HepG2 (cell line): Measurements from ENCODE around the gene ARL11. TPM values are rescaled to one million over a fixed set of nuclear protein-coding genes. Genes with fewer than 3 reads are reported as not detected.

Experiments
- ATF6 ChIP-seq: sonication (generic); formaldehyde crosslinking; conservative IDR thresholded peaks from 2 replicates; pipeline ENCODE4 v1.4.0; 2020; ENCODE audit warnings: missing genetic modification reagents
- BCL6 ChIP-seq: IDR thresholded peaks from 2 replicates; pipeline ENCODE4 v1.6.1; 2016; ENCODE audit warnings: missing genetic modification reagents, missing compliant biosample characterization
- FOXO1 ChIP-seq: sonication (generic); formaldehyde crosslinking; IDR thresholded peaks from 2 replicates; pipeline ENCODE4 v1.4.0; 2020; ENCODE audit warnings: missing genetic modification reagents
- GZF1 ChIP-seq: sonication (generic); formaldehyde crosslinking; IDR thresholded peaks from 2 replicates; pipeline ENCODE4 v1.5.1; 2020; ENCODE audit warnings: mild to moderate bottlenecking, missing genetic modification reagents
- JUNB ChIP-seq: sonication (generic); formaldehyde crosslinking; IDR thresholded peaks from 2 replicates; pipeline ENCODE4 v1.8.0; 2022; ENCODE audit warnings: missing genetic modification reagents, mild to moderate bottlenecking, borderline replicate concordance
- NFE2L2 ChIP-seq: fragments of 150-350 bp; IDR thresholded peaks from 2 replicates; pipeline ENCODE4 v1.6.1; 2014; ENCODE audit warnings: low read length
- PPARG ChIP-seq: conservative IDR thresholded peaks from 2 replicates; pipeline ENCODE4 v1.6.1; 2016; ENCODE audit warnings: missing biosample characterization, missing genetic modification reagents
- TCF7L2 ChIP-seq: IDR thresholded peaks from 2 replicates; pipeline ENCODE4 v1.6.1; 2011; ENCODE audit warnings: mild to moderate bottlenecking, low read depth, low read length, moderate library complexity
- ZBTB14 ChIP-seq: sonication (generic); formaldehyde crosslinking; IDR thresholded peaks from 2 replicates; pipeline ENCODE4 v1.4.0; 2020; ENCODE audit warnings: missing genetic modification reagents
- ZMAT3 ChIP-seq: sonication (generic); formaldehyde crosslinking; conservative IDR thresholded peaks from 2 replicates; pipeline ENCODE4 v1.7.0; 2021; ENCODE audit warnings: missing genetic modification reagents
- ZMYM3 ChIP-seq: sonication (generic); formaldehyde crosslinking; IDR thresholded peaks from 2 replicates; pipeline ENCODE4 v1.5.1; 2020; ENCODE audit warnings: mild to moderate bottlenecking, missing genetic modification reagents
- ZNF207 ChIP-seq: fragments of 450-650 bp; IDR thresholded peaks from 2 replicates; pipeline ENCODE4 v1.6.1; 2016; ENCODE audit warnings: antibody characterized with exemption, borderline replicate concordance
- ZNF317 ChIP-seq: sonication (generic); formaldehyde crosslinking; IDR thresholded peaks from 2 replicates; pipeline ENCODE4 v1.5.0; 2020; ENCODE audit warnings: mild to moderate bottlenecking, missing genetic modification reagents
- ZNF614 ChIP-seq: IDR thresholded peaks from 2 replicates; pipeline ENCODE4 v1.6.1; 2018; ENCODE audit warnings: missing biosample characterization, missing genetic modification reagents, inconsistent platforms, borderline replicate concordance
- polyA plus RNA-seq, 8 experiments: library from polyadenylated mRNA; depleted of rRNA in 3 of 8; stranded (reverse) in 7 of 8; unstranded in 1 of 8; fragments of >200 nt; fragmentation: Illumina TruSeq in 4 of 8; extraction: Trizol in 4 of 8; gene quantifications; 2 replicates each; pipeline versions ENCODE4 v1.2.1 to v1.2.3, GENCODE V29; 2011 to 2016; ENCODE audit warnings: low read depth in 4 of 8, missing spikeins in 1 of 8, mixed read lengths in 1 of 8; ENCODE audit not compliant: insufficient read depth in 1 of 8
- total RNA-seq, 5 experiments: library from RNA; depleted of rRNA; stranded (reverse); fragments of >200 nt; fragmentation: Illumina TruSeq; extraction: Trizol; gene quantifications; 2 replicates each; pipeline ENCODE4 v1.2.3, GENCODE V29; 2016; ENCODE audit warnings: low read depth in 1 of 5
- TF ChIP-seq, protein P1 (sequence below), 2 experiments: sonication (generic) in 1 of 2; formaldehyde crosslinking in 1 of 2; IDR thresholded peaks; 2 replicates each; pipeline versions ENCODE4 v1.6.1 to v1.9.0; 2014 to 2022; ENCODE audit warnings: antibody characterized with exemption in 1 of 2, borderline replicate concordance in 1 of 2, inconsistent platforms in 1 of 2, low read depth in 1 of 2, missing genetic modification reagents in 1 of 2
- TF ChIP-seq, protein P2 (sequence below): sonication (generic); formaldehyde crosslinking; IDR thresholded peaks from 2 replicates; pipeline ENCODE4 v1.5.0; 2020; ENCODE audit warnings: missing genetic modification reagents, mild to moderate bottlenecking, borderline replicate concordance

ARL11 gene
- total and polyA plus RNA-seq, 2 of the 13 experiments (the other 11 are each of a cell fraction or from before 2014, with no cell fraction given), result 0.04 to 0.22 TPM

GRCh38 chr13:49587311-49587847 lies 40.9 kb upstream of the ARL11 start (continued):
- TF ChIP-seq, protein P1, sequence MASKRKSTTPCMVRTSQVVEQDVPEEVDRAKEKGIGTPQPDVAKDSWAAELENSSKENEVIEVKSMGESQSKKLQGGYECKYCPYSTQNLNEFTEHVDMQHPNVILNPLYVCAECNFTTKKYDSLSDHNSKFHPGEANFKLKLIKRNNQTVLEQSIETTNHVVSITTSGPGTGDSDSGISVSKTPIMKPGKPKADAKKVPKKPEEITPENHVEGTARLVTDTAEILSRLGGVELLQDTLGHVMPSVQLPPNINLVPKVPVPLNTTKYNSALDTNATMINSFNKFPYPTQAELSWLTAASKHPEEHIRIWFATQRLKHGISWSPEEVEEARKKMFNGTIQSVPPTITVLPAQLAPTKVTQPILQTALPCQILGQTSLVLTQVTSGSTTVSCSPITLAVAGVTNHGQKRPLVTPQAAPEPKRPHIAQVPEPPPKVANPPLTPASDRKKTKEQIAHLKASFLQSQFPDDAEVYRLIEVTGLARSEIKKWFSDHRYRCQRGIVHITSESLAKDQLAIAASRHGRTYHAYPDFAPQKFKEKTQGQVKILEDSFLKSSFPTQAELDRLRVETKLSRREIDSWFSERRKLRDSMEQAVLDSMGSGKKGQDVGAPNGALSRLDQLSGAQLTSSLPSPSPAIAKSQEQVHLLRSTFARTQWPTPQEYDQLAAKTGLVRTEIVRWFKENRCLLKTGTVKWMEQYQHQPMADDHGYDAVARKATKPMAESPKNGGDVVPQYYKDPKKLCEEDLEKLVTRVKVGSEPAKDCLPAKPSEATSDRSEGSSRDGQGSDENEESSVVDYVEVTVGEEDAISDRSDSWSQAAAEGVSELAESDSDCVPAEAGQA (IDR thresholded peaks at IDR 0.05; ENCODE audit: low read depth), result no peak
- TF ChIP-seq, protein P1 (CRISPR knock-in tag; IDR thresholded peaks at IDR 0.05; ENCODE audit: borderline replicate concordance), result no peak
- TF ChIP-seq NFE2L2, result no peak
- TF ChIP-seq, protein P2, sequence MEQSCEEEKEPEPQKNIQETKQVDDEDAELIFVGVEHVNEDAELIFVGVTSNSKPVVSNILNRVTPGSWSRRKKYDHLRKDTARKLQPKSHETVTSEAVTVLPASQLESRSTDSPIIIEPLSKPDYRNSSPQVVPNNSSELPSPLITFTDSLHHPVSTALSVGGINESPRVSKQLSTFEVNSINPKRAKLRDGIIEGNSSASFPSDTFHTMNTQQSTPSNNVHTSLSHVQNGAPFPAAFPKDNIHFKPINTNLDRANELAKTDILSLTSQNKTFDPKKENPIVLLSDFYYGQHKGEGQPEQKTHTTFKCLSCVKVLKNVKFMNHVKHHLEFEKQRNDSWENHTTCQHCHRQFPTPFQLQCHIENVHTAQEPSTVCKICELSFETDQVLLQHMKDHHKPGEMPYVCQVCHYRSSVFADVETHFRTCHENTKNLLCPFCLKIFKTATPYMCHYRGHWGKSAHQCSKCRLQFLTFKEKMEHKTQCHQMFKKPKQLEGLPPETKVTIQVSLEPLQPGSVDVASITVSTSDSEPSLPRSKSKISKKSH (CRISPR knock-in tag), result no peak
- no peak for TF ChIP-seq JUNB (CRISPR knock-in tag)
- peak; percentile 86 for TF ChIP-seq BCL6 (CRISPR knock-in tag)
- TF ChIP-seq ZNF207, result no peak
- TF ChIP-seq ATF6 (CRISPR knock-in tag), result no peak
- 0 out of 2 replicates have a peak, but pooled peaks have one; percentile 17 for TF ChIP-seq ZMAT3 (CRISPR knock-in tag)
- TF ChIP-seq ZBTB14 (CRISPR knock-in tag), result no peak
- TF ChIP-seq TCF7L2, result 0 out of 2 replicates have a peak, but pooled peaks have one; percentile 18
- peak; percentile 78 for TF ChIP-seq PPARG (CRISPR knock-in tag)
- 0 out of 2 replicates have a peak, but pooled peaks have one; percentile 28 for TF ChIP-seq GZF1 (CRISPR knock-in tag)
- TF ChIP-seq FOXO1, result peak; percentile 17; the same call in 1 of the 2 replicates
- 0 out of 2 replicates have a peak, but pooled peaks have one; percentile 48 for TF ChIP-seq ZNF614
- TF ChIP-seq ZMYM3 (CRISPR knock-in tag), result peak; percentile 50; the same call in 1 of the 2 replicates
- peak; percentile 40; the same call in 1 of the 2 replicates for TF ChIP-seq ZNF317 (CRISPR knock-in tag)
